ENCODE results near the gene DNAJC13. TPM values are rescaled to one million over a fixed set of nuclear protein-coding genes. Genes with fewer than 3 reads are reported as not detected.

DNAJC13 gene
- total RNA-seq, 1 experiment from 2014 or later, result 18.1 TPM

- Histone ChIP-seq H3K23me2 (ENCODE audit: insufficient read length, low read depth, low read length, poor library complexity, severe bottlenecking) (no peaks in the 10 kb centered on the region), H2BK120ac (ENCODE audit: low read depth, low read length, poor library complexity, severe bottlenecking) (no peak overlapping the region), H2BK15ac (ENCODE audit: low read depth, low read length) (no peak overlapping the region), H2BK5ac (ENCODE audit: insufficient read length, low read length) (no peak overlapping the region), H2AFZ (ENCODE audit: low read length) (no peak overlapping the region), H3K18ac (ENCODE audit: insufficient read length, low read depth, low read length) (no peak overlapping the region), H3K4ac (ENCODE audit: low read depth, low read length) (no peak overlapping the region), H3K4me2 (ENCODE audit: insufficient read depth, insufficient read length, low read length) (no peak overlapping the region), H4K8ac (replicated peaks; ENCODE audit: insufficient read length, low read depth, low read length) (no peak overlapping the region), H3K14ac (ENCODE audit: insufficient read depth, low read length) (no peak overlapping the region), H4K20me1 (ENCODE audit: control insufficient read depth, insufficient read depth, insufficient read length) (no peaks in the 10 kb centered on the region), H3T11ph (ENCODE audit: low read length) (no peak overlapping the region), H3K23ac (ENCODE audit: insufficient read length, low read depth, low read length) (no peak overlapping the region), H2BK20ac (ENCODE audit: low read depth, low read length, poor library complexity, severe bottlenecking) (no peak overlapping the region), H3K4me1 (ENCODE audit: insufficient read depth, low read length) (no peaks in the 10 kb centered on the region), H3K27me3 (ENCODE audit: insufficient read depth, low read length) (no peaks in the 10 kb centered on the region), H3K79me2 (ENCODE audit: insufficient read depth, low read length) (no peaks in the 10 kb centered on the region), H3K27ac (ENCODE audit: insufficient read length, low read depth, low read length) (no peak overlapping the region), H4K5ac (ENCODE audit: insufficient read length, low read depth, low read length) (no peak overlapping the region), H3K56ac (ENCODE audit: insufficient read length, low read depth, low read length) (no peak overlapping the region), H3K9ac (ENCODE audit: extremely low read depth, insufficient read length, low read length) (no peak overlapping the region), H3K9me3 (ENCODE audit: control insufficient read depth, low read depth, low read length) (no peaks in the 10 kb centered on the region), H3K79me1 (ENCODE audit: insufficient read depth, low read depth, low read length, poor library complexity, severe bottlenecking) (no peaks in the 10 kb centered on the region), H2AK5ac (ENCODE audit: insufficient read length, low read length) (no peak overlapping the region), H4K91ac (ENCODE audit: insufficient read length, low read depth, low read length) (no peak overlapping the region), H2BK12ac (ENCODE audit: insufficient read length, low read depth, low read length) (no peak overlapping the region)
- no CpG with 5 or more reads among the region's 4 CpGs for WGBS (ENCODE audit: extremely low coverage, insufficient read length, low lambda C conversion rate)
- no peak for TF ChIP-seq CTCF (conservative IDR thresholded peaks at IDR 0.05)
- H3K36me3 Mint-ChIP-seq (ENCODE audit: insufficient read depth in 1 of 3, low read depth in 3 of 3), result peaks cover 0 to 9% (median 7%) of the 10 kb centered on the region in 3 experiments; a peak in 6 of 7 replicates
- H3K9me3 Mint-ChIP-seq, result no peaks in the 10 kb centered on the region; a peak in 1 of 5 replicates
- no peaks in the 10 kb centered on the region for H3K27me3 Mint-ChIP-seq (ENCODE audit: low read depth)
- H3K4me3 Mint-ChIP-seq, result no peak overlapping the region
- H3K4me1 Mint-ChIP-seq, result peaks cover 6 to 11% of the 10 kb centered on the region in 2 experiments; a peak in 3 of 4 replicates
- no peak overlapping the region for H3K27ac Mint-ChIP-seq
- no peak for DNase-seq
These were observed 146.2 kb downstream of the DNAJC13 start for GRCh38 chr3:132563420-132564069.
